Activated CD4-positive, alpha-beta T cell treated with anti-CD3 and anti-CD28 coated beads, Interleukin-10, Interleukin-2, amounts not matched to agents 100 ng/mL and 50 ng/mL, durations not matched to agents 16 hours and 8 hours (primary cell): ENCODE results near the gene ARHGEF35.
"Not testable (repeated sequence)": the region's sequence is repeated elsewhere in the genome, so short reads cannot be mapped to it uniquely, and the experiment has no call there.

ENCODE experiments used
- DNase-seq: peaks from one replicate; pipeline ENCODE4 v3.0.0-alpha.2; 2020

ARHGEF35 gene

DNA sequence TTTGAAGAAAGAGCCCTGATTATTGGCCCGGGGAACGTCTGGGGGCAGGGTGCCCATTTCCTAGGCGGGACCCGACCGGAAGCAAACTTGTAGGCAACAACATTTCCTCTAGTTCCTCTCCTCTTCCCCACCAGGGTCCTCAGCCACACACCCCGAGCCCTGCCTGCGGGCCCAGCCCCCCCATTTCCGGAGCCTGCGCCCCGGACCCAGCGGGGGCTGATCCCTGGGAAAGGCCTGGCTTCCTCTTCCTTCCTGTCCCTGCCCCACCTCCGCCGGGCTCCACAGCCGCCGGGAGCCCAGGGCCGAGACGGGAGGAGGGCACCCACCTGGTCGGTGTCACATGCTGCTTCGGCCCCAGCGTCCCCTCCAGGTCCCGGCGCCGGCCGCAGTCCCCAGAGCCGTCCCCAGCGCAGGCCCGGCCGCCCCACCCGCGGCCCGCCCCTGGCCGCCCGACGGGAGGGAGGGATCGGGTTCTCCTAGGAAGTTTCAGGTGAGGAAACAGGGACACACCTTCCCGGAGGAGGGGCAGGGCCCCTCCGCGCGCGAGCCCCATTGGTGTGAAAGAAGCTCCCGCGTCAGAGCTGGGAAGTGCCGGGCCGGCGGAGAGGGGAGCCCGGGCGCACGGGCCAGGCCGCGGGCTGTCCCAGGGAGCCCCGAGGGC lies at the start of gene ARHGEF35:
TSS of gene ARHGEF35 (minus strand) at position 622 of the 661 bp plus-strand sequence. CDS start 7,450 bp downstream, outside the sequence.
- not testable (repeated sequence) for DNase-seq

- DNase-seq = not testable (repeated sequence)
Observed at GRCh38 chr7:144245372-144245771, 49.7 kb upstream of the ARHGEF35 start.

DNA sequence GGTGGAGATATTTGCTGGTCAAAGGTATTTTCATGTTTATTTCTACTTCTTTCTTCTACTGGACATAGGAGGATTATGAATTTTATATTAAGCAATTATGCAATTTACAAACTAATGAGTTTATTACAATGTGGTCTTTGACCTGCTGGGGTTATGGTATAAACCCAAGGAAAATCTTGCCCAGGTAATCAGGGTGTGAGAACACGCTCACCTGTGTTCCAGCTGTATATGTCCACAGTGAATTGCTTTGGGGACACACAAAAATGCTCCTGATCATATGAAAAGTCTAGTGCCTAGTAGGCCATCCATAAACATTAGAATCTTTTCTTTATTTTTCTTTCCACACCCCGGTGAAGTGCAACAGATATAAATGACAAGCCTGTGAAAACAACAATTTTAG lies 43.7 kb upstream of the ARHGEF35 start, which contains the start of gene OR2A42:
TSS of gene OR2A42 (minus strand) at position 241 of the 400 bp plus-strand sequence. CDS start 6,762 bp downstream, outside the sequence.
- not testable (repeated sequence) for DNase-seq

- not testable (repeated sequence) for DNase-seq
Observed at GRCh38 chr7:144238530-144239082, 43.0 kb upstream of the ARHGEF35 start.

- DNase-seq = not testable (repeated sequence)
Observed at GRCh38 chr7:144233039-144233438, 37.4 kb upstream of the ARHGEF35 start.

- not testable (repeated sequence) for DNase-seq
Observed at GRCh38 chr7:144231027-144231426, 35.4 kb upstream of the ARHGEF35 start.

GRCh38 chr7:144228810-144229209 lies 33.2 kb upstream of the ARHGEF35 start:
- DNase-seq = not testable (repeated sequence)

DNA sequence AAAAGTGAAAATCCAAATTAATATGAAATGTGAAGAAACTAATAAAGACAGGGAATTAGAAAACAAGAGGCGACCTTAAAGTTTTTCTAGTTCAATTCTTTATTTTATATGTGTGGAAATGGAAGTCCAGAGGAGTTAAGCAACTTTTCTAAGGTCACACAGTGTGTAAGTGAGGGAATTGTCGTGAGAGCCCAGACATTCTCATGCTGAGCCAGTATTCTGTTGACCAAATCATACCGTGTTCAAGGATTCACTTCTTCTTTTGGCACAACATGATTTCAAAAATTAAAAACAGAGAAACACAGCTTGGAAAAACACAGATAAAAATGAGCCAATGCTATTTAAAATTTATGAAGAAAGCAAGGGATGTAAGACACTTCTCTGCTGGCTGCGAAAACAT lies 31.2 kb upstream of the ARHGEF35 start:
- DNase-seq = not testable (repeated sequence)

GRCh38 chr7:144223675-144224074 lies 28.0 kb upstream of the ARHGEF35 start:
- not testable (repeated sequence) for DNase-seq

- DNase-seq = not testable (repeated sequence)
Observed at GRCh38 chr7:144220531-144220930, 24.9 kb upstream of the ARHGEF35 start.

DNA sequence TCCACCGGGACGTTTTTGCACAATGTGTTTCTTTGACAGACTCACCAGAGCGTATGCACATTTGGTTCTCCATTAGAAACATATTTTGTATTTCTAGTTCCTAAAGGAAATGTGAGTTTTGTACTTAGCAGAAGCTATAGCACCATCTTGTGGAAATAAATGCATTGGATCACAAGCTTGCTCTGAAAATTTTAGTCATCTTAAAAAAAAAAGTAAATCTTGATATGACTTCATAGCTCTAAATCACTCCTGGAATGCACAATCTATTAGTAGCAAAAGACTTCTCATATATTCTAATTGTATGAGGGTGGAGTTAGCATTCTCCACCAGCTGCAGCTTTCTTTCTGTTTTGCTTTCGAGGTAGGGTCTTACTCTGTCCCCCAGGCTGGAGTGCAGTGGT lies 23.5 kb upstream of the ARHGEF35 start:
- not testable (repeated sequence) for DNase-seq

GRCh38 chr7:144218581-144218980 lies 22.9 kb upstream of the ARHGEF35 start:
- not testable (repeated sequence) for DNase-seq

DNA sequence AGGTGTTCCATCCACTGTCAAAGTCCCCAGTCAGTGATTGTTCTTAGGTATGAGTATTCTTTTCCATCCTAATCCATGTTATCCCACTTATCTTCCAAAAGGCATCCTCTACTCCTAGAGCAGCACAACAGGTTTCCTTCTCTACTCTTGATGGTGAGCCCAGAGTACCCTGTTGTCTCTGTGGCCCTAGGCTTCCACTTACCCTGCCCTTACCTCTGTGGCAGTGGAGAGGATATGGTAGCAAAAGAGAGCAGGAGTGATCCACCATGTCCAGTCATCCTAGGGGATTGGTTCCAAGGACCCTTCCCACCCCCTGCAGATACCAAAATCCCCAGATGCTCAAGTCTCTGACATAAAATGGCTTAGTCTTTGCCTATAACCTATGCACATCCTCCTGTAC lies 21.6 kb upstream of the ARHGEF35 start:
- DNase-seq = not testable (repeated sequence)

- DNase-seq = not testable (repeated sequence)
Observed at GRCh38 chr7:144205306-144205705, 9.7 kb upstream of the ARHGEF35 start.

DNA sequence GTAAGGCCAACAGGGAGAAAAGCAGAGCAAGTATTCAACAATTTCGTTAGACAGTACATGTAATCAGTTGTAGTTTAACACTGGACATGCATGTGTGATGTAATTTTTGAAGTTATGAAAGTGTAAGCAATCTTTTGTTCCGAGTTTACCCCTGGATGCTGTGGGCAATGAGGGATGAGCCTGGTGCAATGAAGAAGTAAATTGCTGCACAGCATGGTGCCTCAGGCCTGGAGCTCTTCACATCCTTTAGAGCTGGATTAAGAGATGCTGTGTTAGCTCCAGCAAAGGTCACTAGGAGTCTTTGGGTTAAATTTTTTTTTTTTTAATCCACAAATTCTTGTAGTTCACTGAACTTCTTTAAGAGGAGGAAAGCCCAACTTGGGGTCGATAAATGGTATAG lies 7.5 kb upstream of the ARHGEF35 start:
- not testable (repeated sequence) for DNase-seq

GRCh38 chr7:144201978-144202377 lies 6.3 kb upstream of the ARHGEF35 start:
- DNase-seq = not testable (repeated sequence)

GRCh38 chr7:144198934-144199333 lies 3.3 kb upstream of the ARHGEF35 start:
- not testable (repeated sequence) for DNase-seq

- DNase-seq = not testable (repeated sequence)
Observed at GRCh38 chr7:144194453-144194852, 1.2 kb downstream of the ARHGEF35 start.

GRCh38 chr7:144193782-144194181 lies 1.9 kb downstream of the ARHGEF35 start:
- not testable (repeated sequence) for DNase-seq

DNA sequence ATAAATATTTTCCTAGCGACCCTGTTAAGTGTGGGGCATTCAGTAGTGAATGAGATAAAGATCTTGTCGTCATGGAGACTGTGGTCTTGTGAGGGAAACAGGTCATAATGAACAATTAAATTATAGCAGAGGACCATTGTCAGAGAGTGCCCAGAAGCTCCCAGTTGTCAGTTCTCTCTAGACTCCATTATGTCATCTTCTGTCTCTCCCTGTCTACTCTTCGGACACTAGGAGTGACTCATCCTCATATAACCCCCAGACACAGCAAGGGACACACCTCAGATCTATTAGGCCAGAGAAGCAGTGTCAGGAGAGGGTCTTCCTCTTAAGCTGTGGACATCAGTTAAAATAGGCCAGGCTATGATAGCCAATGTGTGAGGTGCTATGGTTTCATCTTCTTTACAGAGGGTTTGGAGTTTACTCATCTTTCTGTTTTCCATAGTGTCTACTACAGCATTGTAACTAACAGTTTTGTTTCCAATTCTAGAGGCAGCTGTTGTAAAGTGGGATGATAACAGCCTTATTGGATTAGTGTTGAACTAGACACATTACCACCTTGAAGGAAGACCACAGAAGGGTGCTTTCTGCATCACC lies 7.0 kb downstream of the ARHGEF35 start:
- DNase-seq = not testable (repeated sequence)

DNA sequence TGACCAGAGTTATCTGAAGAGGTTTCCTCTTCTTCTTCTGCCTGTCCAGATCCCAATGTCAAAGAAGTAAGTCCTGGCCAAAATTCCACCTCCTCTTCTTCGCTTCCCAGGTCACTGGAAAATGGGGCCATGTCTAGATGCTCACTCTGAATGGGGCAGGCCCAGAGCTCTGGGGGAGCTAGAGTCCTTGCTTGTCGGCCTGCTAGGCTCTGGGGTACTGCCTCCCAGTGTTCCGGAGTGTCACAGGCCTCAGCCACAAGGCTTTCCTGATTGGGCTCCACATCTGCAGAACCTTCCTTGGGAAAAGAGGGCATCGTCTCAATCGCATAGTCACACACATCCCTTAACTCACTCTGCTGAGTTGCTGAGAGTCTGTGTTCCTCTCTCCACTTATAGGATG lies 7.8 kb downstream of the ARHGEF35 start:
- DNase-seq = not testable (repeated sequence)

DNA sequence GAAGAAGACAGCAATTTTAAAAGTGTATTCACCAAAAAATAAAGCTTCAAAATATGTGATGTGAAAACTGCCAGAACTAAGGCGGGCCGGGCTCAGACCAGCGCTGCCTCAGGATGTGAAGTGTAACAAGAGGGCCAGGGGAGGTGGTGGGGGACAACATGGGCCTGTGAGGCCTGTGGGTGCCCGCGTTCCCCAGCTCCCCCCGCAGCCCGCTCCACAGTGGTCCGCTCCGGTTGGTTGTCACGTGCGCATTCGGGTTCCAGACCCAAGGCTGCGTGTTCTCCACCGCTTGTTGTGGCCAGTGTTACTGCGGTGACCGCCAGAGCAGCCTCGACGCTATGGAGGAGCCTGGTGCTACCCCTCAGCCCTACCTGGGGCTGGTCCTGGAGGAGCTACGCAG lies 12.5 kb downstream of the ARHGEF35 start, which contains the start of gene CTAGE4:
TSS of gene CTAGE4 (plus strand) at position 301 of the 400 bp plus-strand sequence. CDS start at position 339, 38 bp downstream.
- not testable (repeated sequence) for DNase-seq

GRCh38 chr7:144179165-144179479 lies 16.5 kb downstream of the ARHGEF35 start:
- not testable (repeated sequence) for DNase-seq
